NCI-H1105 treated with DMSO at 0.1 percent for 48 hours (cell line): ENCODE results near the gene CYB561.

Experiments used
- DNase-seq: peaks from one replicate; lab custom pipeline; 2025; lab: John Stamatoyannopoulos, UW

CYB561 gene

GRCh38 chr17:63434951-63435571 lies 11.0 kb downstream of the CYB561 start:
- no peak for DNase-seq

DNA sequence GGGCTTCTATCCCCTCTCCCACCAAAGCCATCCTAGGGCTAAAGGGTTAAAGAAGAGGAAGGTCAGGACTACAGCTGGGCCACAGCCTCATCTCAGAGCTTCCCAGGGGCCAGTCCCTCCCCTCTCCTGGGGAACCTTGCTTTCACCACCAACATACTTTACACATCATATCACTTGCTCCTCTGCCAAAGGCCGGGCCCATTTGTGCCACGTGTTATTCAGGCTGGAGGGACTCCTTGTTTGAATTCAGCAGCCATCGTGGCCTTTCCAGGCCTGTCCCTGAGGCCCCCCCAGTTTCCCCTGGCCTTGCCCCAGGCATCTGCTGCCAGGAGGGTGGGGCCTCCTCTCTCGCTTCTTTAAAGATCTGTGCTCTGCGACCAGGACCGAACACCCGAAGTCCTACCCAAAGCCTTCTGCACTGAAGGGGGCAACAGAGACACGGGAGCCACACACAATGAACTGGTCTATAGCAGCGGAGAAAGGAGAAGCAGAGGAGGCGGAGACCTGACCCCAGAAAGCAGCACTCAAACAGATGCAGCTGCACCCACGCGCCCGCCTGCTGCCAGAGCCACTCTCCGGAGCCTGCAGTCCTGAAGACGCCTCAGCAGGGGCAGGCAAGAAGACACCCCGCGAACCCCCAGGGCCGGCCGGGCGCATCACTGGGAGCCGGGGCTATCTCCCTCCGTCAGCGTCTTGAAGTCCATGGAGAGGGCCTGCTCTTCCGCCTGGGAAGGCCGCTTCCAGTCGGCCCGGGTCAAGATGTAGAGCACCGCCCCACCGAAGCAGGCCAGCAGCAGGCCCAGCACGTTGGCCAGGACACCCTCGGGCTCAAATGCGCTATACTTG lies 12.1 kb downstream of the CYB561 start:
- DNase-seq: no peak

- DNase-seq: no peak
These were observed 13.9 kb downstream of the CYB561 start for GRCh38 chr17:63431939-63432804.

GRCh38 chr17:63431618-63431938 lies 14.5 kb downstream of the CYB561 start:
- DNase-seq: no peak

- DNase-seq: no peak
These were observed 15.9 kb downstream of the CYB561 start for GRCh38 chr17:63430223-63430622.

GRCh38 chr17:63429766-63430165 lies 16.3 kb downstream of the CYB561 start:
- DNase-seq: no peak

DNA sequence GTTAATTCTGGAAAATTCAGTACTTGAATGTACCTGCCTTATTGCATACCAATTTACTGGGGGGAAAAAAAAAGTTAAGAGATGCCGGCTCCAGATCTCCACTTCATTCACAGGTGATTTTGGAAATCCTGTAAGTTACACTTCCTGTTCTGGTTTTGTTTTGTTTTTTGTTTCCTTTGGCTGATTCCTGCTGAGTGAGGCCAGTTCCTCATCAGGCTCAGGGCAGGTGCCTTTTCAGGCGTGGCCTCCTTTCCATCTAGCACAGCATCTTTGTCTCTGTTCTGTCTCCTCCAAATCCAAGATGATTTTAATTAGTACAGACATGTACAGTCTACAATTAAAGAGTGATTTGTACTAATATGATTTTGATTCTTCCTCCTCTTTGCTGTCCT lies 19.2 kb downstream of the CYB561 start:
- DNase-seq: no peak

DNA sequence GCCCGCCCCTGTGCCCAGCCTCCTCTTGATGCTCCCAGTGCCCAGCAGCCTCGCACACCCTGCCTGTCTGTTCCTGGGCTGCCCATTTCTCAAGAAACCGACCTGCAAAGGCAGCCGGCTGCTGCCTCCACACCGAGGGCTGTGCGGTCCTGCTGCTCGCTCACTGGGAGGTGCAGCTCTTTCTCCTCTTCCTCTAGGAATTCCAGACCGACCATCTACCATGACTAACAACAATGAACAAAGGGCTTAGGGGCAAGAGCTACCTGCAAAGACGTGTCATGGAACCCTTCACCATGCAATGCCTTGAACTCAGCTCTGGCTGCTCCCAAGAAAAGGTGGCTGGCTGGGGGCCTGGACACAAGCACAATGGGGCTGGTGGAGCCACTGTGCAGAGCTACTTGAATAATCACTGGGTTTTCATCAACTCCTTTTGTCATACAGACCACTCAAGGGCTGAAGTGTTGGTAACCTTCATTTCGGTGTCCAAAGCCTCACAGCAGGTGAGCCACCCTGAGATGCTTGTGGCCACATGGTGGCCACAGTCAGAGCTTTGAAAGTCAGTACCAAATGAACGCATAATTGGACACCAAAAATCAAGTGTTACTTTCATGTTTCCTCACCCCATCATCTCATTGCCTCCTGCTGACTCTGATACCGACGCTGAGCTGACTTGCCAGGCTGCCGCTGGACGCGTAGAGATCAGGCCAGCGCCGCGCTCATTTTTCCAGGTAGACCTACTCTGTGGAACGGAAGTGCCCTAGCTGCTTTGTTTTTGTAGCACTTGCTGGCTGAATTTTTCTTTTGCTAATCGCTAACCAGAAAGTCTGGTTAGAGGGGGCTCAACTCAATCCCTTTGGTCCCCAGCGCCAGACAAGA lies 19.8 kb downstream of the CYB561 start:
- no peak for DNase-seq

- peak; percentile 66 for DNase-seq
These were observed 20.6 kb downstream of the CYB561 start for GRCh38 chr17:63425483-63425882.

- no peak for DNase-seq
These were observed 22.1 kb downstream of the CYB561 start for GRCh38 chr17:63423963-63424362.

DNA sequence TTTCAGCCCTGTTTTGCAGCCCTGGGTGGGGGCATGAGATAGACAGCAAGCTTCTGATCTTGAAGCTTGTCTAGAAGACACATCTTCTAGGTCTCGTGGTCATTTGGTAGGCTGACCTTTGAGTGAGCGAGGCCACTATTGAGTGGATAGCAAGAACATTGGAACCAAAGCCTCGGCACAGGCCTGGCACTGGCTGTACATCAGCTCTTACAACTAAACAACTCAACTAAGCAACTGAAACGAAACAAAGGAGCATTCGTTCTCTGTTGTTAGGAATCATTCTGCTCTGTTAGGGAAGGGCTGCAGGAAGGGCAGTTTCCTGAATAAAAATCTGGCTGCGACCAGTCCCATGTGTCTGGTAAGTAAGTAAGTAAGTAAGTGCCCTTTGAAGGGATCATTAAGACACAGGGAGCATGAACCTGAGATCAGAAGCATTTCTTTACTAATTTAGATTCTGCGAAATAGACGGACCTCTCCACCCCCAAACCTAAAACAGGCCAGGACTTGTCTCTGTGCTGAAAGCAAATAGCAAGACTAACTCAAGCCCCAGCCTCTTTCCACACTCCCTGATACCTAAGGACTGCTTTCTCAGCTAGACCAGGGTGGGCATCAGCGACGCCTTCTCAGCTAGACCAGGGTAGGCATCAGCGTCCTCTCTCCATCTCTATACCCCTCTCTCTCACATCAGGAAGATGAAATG lies 22.7 kb downstream of the CYB561 start:
- no peak for DNase-seq

DNA sequence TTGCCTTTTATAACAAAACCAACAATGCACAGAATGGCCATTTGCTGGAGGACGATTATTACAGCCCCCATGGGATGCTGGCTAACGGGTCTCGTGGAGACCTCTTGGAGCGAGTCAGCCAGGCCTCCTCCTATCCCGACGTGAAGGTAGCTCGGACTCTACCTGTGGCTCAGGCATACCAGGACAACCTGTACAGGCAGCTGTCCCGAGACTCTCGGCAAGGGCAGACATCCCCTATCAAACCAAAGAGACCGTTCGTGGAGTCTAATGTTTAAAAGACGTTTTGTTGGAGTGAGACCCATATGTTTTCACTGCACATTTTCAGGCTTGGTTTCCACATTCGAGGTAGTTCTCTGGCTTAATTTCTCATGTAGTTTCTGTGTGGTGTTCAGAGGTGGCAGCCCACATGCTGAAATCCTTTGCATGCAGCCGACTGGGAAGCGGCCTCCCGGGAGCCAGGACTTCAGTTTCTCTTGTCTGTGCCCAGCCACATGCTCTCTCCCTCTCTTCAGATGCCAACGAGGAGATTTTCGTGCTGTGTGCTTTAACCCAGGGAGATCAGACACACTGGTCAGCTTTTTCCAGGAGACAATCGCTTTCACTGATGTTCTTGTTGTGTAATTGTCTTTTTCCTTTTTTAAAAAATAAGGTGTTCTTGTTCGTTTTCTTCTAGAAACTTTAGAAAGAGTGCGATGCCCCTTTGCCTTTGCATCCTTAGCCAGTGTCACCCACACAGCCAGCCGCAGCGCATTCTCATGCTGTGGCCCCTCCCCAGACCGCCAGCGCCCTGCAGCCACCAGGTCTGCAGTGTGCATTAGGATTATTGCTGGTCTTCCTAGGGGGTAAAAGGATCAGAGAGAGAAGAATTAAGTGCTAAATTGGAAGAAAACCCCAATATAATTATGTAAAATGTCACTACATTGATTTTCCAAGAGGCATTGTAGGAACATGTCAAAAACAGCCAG lies 24.1 kb downstream of the CYB561 start:
- no peak for DNase-seq

DNA sequence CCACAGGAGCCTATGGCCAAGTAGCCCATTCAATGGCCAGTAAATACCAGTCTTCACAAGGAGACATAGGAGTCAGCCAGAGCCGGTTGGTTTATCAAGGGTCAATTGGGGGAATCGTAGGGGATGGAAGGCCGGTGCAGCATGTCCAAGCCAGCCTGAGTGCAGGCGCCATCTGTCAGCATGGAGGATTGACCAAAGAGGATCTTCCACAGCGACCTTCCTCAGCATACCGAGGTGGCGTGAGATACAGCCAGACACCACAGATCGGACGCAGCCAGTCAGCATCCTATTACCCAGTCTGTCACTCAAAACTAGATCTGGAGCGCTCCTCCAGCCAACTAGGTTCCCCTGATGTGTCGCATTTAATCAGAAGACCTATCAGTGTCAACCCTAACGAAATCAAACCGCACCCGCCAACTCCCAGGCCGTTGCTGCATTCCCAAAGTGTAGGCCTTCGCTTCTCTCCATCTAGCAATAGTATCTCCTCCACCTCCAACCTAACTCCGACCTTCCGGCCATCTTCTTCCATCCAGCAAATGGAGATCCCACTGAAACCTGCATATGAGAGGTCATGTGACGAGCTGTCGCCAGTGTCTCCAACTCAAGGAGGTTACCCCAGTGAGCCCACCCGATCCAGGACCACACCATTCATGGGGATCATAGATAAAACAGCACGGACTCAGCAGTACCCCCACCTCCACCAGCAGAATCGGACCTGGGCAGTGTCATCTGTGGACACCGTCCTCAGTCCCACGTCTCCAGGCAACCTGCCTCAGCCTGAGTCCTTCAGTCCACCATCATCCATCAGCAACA lies 25.0 kb downstream of the CYB561 start:
- DNase-seq: no peak

GRCh38 chr17:63419949-63420867 lies 25.9 kb downstream of the CYB561 start:
- no peak for DNase-seq

GRCh38 chr17:63419398-63419797 lies 26.7 kb downstream of the CYB561 start:
- DNase-seq: no peak

GRCh38 chr17:63418540-63418939 lies 27.6 kb downstream of the CYB561 start:
- no peak for DNase-seq

- DNase-seq: no peak
These were observed 31.9 kb downstream of the CYB561 start for GRCh38 chr17:63414222-63414621.

DNA sequence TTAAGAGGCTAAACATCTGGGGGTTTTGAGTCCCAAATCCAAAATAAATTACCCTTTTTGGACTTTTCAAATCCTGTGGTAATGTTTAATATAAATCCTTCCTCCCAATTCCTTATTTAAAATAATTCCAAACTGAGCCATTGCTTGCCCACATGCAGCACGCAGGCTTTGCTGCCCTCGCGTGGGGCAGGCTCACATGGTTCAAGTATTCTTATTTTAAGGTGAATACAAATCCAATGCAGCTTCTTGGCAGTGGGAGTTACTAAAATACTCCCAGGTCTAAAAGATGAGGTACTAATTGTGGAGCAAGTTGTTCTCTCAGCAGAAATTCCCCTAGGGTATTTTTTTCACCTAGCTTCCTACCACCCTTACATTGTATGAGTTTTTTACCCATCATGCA lies 33.0 kb downstream of the CYB561 start:
- DNase-seq: no peak
